ENCODE measurements around the gene NR2F6.

The NR2F6 gene

GRCh38 chr19:17202713-17203112, 43.0 kb downstream of the NR2F6 start:
- TF ChIP-seq CTCF (IDR thresholded peaks at IDR 0.05; ENCODE audit: low read depth, low read length), result no peak
- in situ Hi-C loops (cut with HindIII; ENCODE audit: low sequenced_read_pairs), result no loop called here
- no peak for DNase-seq (ENCODE audit: low read depth, low spot score)
- H3K4me3 ChIP-seq (ENCODE audit: low read depth, low read length), result no peak overlapping the region

- in situ Hi-C loops (cut with HindIII; ENCODE audit: low sequenced_read_pairs), result no loop called here
- TF ChIP-seq CTCF (IDR thresholded peaks at IDR 0.05; ENCODE audit: low read depth, low read length), result no peak
- H3K4me3 ChIP-seq (ENCODE audit: low read depth, low read length), result no peak overlapping the region
- DNase-seq (ENCODE audit: low read depth, low spot score), result no peak
Observed at GRCh38 chr19:17202249-17202648, 43.5 kb downstream of the NR2F6 start.

- no peak for TF ChIP-seq CTCF (IDR thresholded peaks at IDR 0.05; ENCODE audit: low read depth, low read length)
- in situ Hi-C loops (cut with HindIII; ENCODE audit: low sequenced_read_pairs), result no loop called here
Observed at GRCh38 chr19:17200408-17201079, 45.2 kb downstream of the NR2F6 start.

GRCh38 chr19:17197666-17198065, 48.1 kb downstream of the NR2F6 start:
- H3K4me3 ChIP-seq (ENCODE audit: low read depth, low read length), result no peak overlapping the region
- no peak for TF ChIP-seq CTCF (IDR thresholded peaks at IDR 0.05; ENCODE audit: low read depth, low read length)
- DNase-seq (ENCODE audit: low read depth, low spot score), result no peak
- in situ Hi-C loops (cut with HindIII; ENCODE audit: low sequenced_read_pairs), result no loop called here

More at GRCh38 chr19:17200408-17201079, 45.2 kb downstream of the NR2F6 start:
- H3K4me3 ChIP-seq (ENCODE audit: low read depth, low read length), result no peak overlapping the region
- no peak for DNase-seq (ENCODE audit: low read depth, low spot score)

- H3K4me3 ChIP-seq (ENCODE audit: low read depth, low read length), result no peak overlapping the region
- TF ChIP-seq CTCF (IDR thresholded peaks at IDR 0.05; ENCODE audit: low read depth, low read length), result no peak
- in situ Hi-C loops (cut with HindIII; ENCODE audit: low sequenced_read_pairs), result no loop called here
- no peak for DNase-seq (ENCODE audit: low read depth, low spot score)
Observed at GRCh38 chr19:17196610-17197009, 49.1 kb downstream of the NR2F6 start.

GRCh38 chr19:17195106-17195505, 50.6 kb downstream of the NR2F6 start:
- no peak for DNase-seq (ENCODE audit: low read depth, low spot score)
- TF ChIP-seq CTCF (IDR thresholded peaks at IDR 0.05; ENCODE audit: low read depth, low read length), result no peak
- H3K4me3 ChIP-seq (ENCODE audit: low read depth, low read length), result no peak overlapping the region
- in situ Hi-C loops (cut with HindIII; ENCODE audit: low sequenced_read_pairs), result no loop called here
